Panc1 (cell line): ENCODE measurements around the gene WASF2.

Experiments used
- POLR2AphosphoS5 ChIP-seq: IDR thresholded peaks from 2 replicates; pipeline ENCODE4 v1.6.1; 2012; ENCODE audit warnings: mild to moderate bottlenecking, low read depth, low read length, moderate library complexity
- TCF7L2 ChIP-seq: IDR thresholded peaks from 2 replicates; pipeline ENCODE4 v1.6.1; 2011; ENCODE audit warnings: mild to moderate bottlenecking, low read depth, low read length, inconsistent platforms
- TF ChIP-seq, protein P1 (sequence below): fragments of 450-650 bp; IDR thresholded peaks from 2 replicates; pipeline ENCODE4 v1.5.1; 2017; ENCODE audit warnings: mild to moderate bottlenecking
- TF ChIP-seq, protein P2 (sequence below), 2 experiments: IDR thresholded peaks; 2 replicates each; pipeline ENCODE4 v1.6.1; 2011 to 2012; ENCODE audit warnings: low read depth in 2 of 2, control low read depth in 1 of 2, low read length in 1 of 2, mild to moderate bottlenecking in 1 of 2, moderate library complexity in 1 of 2; ENCODE audit not compliant: insufficient read depth in 1 of 2

DNA sequence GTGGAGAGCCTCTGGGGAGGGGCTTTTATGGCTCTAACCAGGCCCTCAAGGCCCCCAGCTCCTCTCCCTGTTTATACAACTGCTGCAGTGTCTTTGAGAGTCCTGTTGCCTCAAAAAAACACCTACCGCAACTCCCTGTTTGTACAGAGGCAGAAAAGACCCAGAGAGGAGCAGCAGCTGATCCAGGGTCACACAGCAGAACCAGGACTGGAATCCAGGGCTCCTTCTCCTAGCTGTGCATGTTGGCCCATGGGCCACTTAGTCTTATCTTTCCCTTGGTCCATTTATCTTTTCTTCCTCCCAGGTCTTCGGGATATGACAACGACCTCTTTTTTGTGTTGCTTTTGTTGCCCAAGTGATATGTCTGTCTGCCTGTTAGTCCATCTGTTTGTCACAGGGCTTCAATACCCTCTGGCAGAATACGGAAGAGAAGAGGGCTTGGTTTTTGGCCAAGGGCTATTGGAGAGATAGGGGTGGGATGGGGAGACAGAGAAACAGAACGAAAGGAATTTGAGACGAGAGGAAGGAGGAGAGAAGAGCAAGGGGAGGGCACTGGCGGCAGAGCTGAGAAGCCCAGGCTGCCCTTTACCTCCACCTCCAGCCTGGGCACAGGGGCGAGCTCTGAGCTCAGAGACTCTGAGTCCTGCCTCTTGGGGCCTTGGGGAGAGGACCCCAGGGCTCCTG is 33.5 kb upstream of the WASF2 start:
- TF ChIP-seq, protein P1, sequence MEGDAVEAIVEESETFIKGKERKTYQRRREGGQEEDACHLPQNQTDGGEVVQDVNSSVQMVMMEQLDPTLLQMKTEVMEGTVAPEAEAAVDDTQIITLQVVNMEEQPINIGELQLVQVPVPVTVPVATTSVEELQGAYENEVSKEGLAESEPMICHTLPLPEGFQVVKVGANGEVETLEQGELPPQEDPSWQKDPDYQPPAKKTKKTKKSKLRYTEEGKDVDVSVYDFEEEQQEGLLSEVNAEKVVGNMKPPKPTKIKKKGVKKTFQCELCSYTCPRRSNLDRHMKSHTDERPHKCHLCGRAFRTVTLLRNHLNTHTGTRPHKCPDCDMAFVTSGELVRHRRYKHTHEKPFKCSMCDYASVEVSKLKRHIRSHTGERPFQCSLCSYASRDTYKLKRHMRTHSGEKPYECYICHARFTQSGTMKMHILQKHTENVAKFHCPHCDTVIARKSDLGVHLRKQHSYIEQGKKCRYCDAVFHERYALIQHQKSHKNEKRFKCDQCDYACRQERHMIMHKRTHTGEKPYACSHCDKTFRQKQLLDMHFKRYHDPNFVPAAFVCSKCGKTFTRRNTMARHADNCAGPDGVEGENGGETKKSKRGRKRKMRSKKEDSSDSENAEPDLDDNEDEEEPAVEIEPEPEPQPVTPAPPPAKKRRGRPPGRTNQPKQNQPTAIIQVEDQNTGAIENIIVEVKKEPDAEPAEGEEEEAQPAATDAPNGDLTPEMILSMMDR, result no peak
- TF ChIP-seq, protein P2, sequence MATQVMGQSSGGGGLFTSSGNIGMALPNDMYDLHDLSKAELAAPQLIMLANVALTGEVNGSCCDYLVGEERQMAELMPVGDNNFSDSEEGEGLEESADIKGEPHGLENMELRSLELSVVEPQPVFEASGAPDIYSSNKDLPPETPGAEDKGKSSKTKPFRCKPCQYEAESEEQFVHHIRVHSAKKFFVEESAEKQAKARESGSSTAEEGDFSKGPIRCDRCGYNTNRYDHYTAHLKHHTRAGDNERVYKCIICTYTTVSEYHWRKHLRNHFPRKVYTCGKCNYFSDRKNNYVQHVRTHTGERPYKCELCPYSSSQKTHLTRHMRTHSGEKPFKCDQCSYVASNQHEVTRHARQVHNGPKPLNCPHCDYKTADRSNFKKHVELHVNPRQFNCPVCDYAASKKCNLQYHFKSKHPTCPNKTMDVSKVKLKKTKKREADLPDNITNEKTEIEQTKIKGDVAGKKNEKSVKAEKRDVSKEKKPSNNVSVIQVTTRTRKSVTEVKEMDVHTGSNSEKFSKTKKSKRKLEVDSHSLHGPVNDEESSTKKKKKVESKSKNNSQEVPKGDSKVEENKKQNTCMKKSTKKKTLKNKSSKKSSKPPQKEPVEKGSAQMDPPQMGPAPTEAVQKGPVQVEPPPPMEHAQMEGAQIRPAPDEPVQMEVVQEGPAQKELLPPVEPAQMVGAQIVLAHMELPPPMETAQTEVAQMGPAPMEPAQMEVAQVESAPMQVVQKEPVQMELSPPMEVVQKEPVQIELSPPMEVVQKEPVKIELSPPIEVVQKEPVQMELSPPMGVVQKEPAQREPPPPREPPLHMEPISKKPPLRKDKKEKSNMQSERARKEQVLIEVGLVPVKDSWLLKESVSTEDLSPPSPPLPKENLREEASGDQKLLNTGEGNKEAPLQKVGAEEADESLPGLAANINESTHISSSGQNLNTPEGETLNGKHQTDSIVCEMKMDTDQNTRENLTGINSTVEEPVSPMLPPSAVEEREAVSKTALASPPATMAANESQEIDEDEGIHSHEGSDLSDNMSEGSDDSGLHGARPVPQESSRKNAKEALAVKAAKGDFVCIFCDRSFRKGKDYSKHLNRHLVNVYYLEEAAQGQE (IDR thresholded peaks at IDR 0.05; ENCODE audit: insufficient read depth in 1 of 2, low read depth in 2 of 2, low read length in 1 of 2), result no peak
- TF ChIP-seq POLR2AphosphoS5, result no peak
- TF ChIP-seq TCF7L2, result no peak
